HG02623 (cell line): ENCODE data around the gene TIA1.

Source experiments
- ATAC-seq: cut with Tn5 transposase; IDR thresholded peaks from one replicate; pipeline ENCODE4 v1.9.1; 2021; ENCODE audit warnings: moderate library complexity; ENCODE audit not compliant: unreplicated experiment

TIA1 gene

GRCh38 chr2:70161069-70161534 is 87.3 kb downstream of the TIA1 start:
- ATAC-seq: peak; percentile 72

DNA sequence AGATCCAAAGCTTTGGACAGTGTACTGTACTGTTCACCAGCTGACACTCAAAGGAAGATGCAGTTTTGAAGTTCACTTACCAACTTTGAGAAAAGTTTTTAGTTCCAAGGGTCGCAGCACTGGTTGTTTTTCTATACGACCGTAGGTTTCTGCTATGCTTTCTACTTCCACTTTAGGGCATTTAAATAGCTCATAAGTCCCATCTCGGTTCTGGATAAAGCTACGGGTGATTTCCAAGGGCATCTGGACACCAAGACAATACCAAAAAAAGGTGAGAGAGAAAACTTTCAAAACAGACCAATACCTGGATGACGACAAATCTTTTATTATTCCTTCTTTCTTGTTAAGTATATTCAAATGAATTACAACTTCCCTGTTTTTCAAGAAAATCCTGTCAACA is 87.9 kb downstream of the TIA1 start:
- ATAC-seq: no peak
